Stimulated activated CD8-positive, alpha-beta memory T cell treated with anti-CD3 and anti-CD28 coated beads, Interleukin-12 subunit alpha, Interleukin-12 subunit beta, amount 100 ng/mL, for 1 hour (primary cell): ENCODE results near the gene AP3B1.
"Not testable (repeated sequence)": the region's sequence is repeated elsewhere in the genome, so short reads cannot be mapped to it uniquely, and the experiment has no call there.

Experiments used
- DNase-seq: peaks from one replicate; pipeline ENCODE4 v3.0.0-alpha.2; 2020; ENCODE audit warnings: low read depth

AP3B1 gene

GRCh38 chr5:78243639-78244038, 50.9 kb downstream of the AP3B1 start:
- DNase-seq = no peak

GRCh38 chr5:78243091-78243490, 51.4 kb downstream of the AP3B1 start:
- DNase-seq = no peak

- no peak for DNase-seq
Measured at GRCh38 chr5:78242001-78242400, 52.5 kb downstream of the AP3B1 start.

- no peak for DNase-seq
Measured at GRCh38 chr5:78237911-78238310, 56.6 kb downstream of the AP3B1 start.

- DNase-seq = no peak
Measured at GRCh38 chr5:78236046-78236445, 58.5 kb downstream of the AP3B1 start.

- DNase-seq = no peak
Measured at GRCh38 chr5:78235289-78235688, 59.2 kb downstream of the AP3B1 start.

GRCh38 chr5:78234804-78235203, 59.7 kb downstream of the AP3B1 start:
- DNase-seq = no peak

- no peak for DNase-seq
Measured at GRCh38 chr5:78232163-78232562, 62.3 kb downstream of the AP3B1 start.

GRCh38 chr5:78224358-78224757, 70.1 kb downstream of the AP3B1 start:
- DNase-seq = no peak

GRCh38 chr5:78221964-78222451, 72.5 kb downstream of the AP3B1 start:
- no peak for DNase-seq

GRCh38 chr5:78221467-78221866, 73.0 kb downstream of the AP3B1 start:
- DNase-seq = no peak

- DNase-seq = no peak
Measured at GRCh38 chr5:78215972-78216371, 78.5 kb downstream of the AP3B1 start.

GRCh38 chr5:78215565-78215964, 78.9 kb downstream of the AP3B1 start:
- no peak for DNase-seq

- DNase-seq = no peak
Measured at GRCh38 chr5:78213799-78214198, 80.7 kb downstream of the AP3B1 start.

- no peak for DNase-seq
Measured at GRCh38 chr5:78211052-78211451, 83.4 kb downstream of the AP3B1 start.

GRCh38 chr5:78204241-78204640, 90.3 kb downstream of the AP3B1 start:
- no peak for DNase-seq

- no peak for DNase-seq
Measured at GRCh38 chr5:78203815-78204214, 90.7 kb downstream of the AP3B1 start.

GRCh38 chr5:78190402-78190801, 104.1 kb downstream of the AP3B1 start:
- DNase-seq = no peak

- DNase-seq = not testable (repeated sequence)
Measured at GRCh38 chr5:78188681-78189080, 105.8 kb downstream of the AP3B1 start.

- DNase-seq = no peak
Measured at GRCh38 chr5:78187172-78187571, 107.3 kb downstream of the AP3B1 start.

- no peak for DNase-seq
Measured at GRCh38 chr5:78182838-78183237, 111.7 kb downstream of the AP3B1 start.

GRCh38 chr5:78178356-78178755, 116.1 kb downstream of the AP3B1 start:
- DNase-seq = no peak

- not testable (repeated sequence) for DNase-seq
Measured at GRCh38 chr5:78170335-78170734, 124.2 kb downstream of the AP3B1 start.

- no peak for DNase-seq
Measured at GRCh38 chr5:78162253-78162862, 132.1 kb downstream of the AP3B1 start.
